Measurements from ENCODE around the gene DLEC1.
"Not testable (repeated sequence)": the region's sequence is repeated elsewhere in the genome, so short reads cannot be mapped to it uniquely, and the experiment has no call there.

DLEC1 gene

GRCh38 chr3:38139652-38140051, 100.6 kb downstream of the DLEC1 start:
- no peak for DNase-seq

GRCh38 chr3:38140326-38141172, 101.5 kb downstream of the DLEC1 start:
- no peak for DNase-seq

GRCh38 chr3:38141173-38141951, 102.4 kb downstream of the DLEC1 start:
- DNase-seq, result no peak

GRCh38 chr3:38141952-38142273, 102.9 kb downstream of the DLEC1 start:
- DNase-seq, result no peak

GRCh38 chr3:38142959-38143358, 104.0 kb downstream of the DLEC1 start:
- DNase-seq, result no peak

GRCh38 chr3:38143511-38143910, 104.5 kb downstream of the DLEC1 start:
- no peak for DNase-seq

- DNase-seq, result no peak
Measured at GRCh38 chr3:38146504-38146903, 107.5 kb downstream of the DLEC1 start.

- no peak for DNase-seq
Measured at GRCh38 chr3:38147421-38147820, 108.4 kb downstream of the DLEC1 start.

GRCh38 chr3:38148311-38148882, 109.4 kb downstream of the DLEC1 start:
- no peak for DNase-seq

- DNase-seq, result no peak
Measured at GRCh38 chr3:38149708-38150107, 110.7 kb downstream of the DLEC1 start.

GRCh38 chr3:38150780-38151528, 111.9 kb downstream of the DLEC1 start:
- no peak for DNase-seq

- no peak for DNase-seq
Measured at GRCh38 chr3:38151667-38152265, 112.8 kb downstream of the DLEC1 start.

- DNase-seq, result no peak
Measured at GRCh38 chr3:38152609-38153008, 113.6 kb downstream of the DLEC1 start.

GRCh38 chr3:38153221-38153620, 114.2 kb downstream of the DLEC1 start:
- no peak for DNase-seq

- DNase-seq, result no peak
Measured at GRCh38 chr3:38154033-38154494, 115.1 kb downstream of the DLEC1 start.

- no peak for DNase-seq
Measured at GRCh38 chr3:38154625-38155255, 115.7 kb downstream of the DLEC1 start.

- DNase-seq, result no peak
Measured at GRCh38 chr3:38155825-38156224, 116.8 kb downstream of the DLEC1 start.

GRCh38 chr3:38157117-38157516, 118.1 kb downstream of the DLEC1 start:
- DNase-seq, result no peak

GRCh38 chr3:38157595-38157994, 118.6 kb downstream of the DLEC1 start:
- DNase-seq, result no peak

- no peak for DNase-seq
Measured at GRCh38 chr3:38158472-38158871, 119.5 kb downstream of the DLEC1 start.

- not testable (repeated sequence) for DNase-seq
Measured at GRCh38 chr3:38160704-38161103, 121.7 kb downstream of the DLEC1 start.
